Immature natural killer cell (primary cell): ENCODE data around the gene MBD1. TPM values are rescaled to one million over a fixed set of nuclear protein-coding genes. Genes with fewer than 3 reads are reported as not detected.
"Not testable (repeated sequence)": the region's sequence is repeated elsewhere in the genome, so short reads cannot be mapped to it uniquely, and the experiment has no call there.

ENCODE experiments used
- DNase-seq, 3 donors: peaks; one replicate each; pipeline ENCODE4 v3.0.0; 2022; ENCODE audit warnings: mixed read lengths in 1 of 3
- H3K27ac Mint-ChIP-seq, 6 donors: one replicate each; pipeline ENCODE4 v1.8.0; 2020; ENCODE audit warnings: mixed read lengths in 6 of 6, mild to moderate bottlenecking in 5 of 6, inconsistent platforms in 4 of 6, moderate library complexity in 3 of 6
- H3K27me3 Mint-ChIP-seq, 3 donors: one replicate each; pipeline ENCODE4 v1.8.0; 2020 to 2021; ENCODE audit warnings: low read depth in 3 of 3, mild to moderate bottlenecking in 3 of 3, mixed read lengths in 3 of 3, moderate library complexity in 3 of 3, inconsistent platforms in 1 of 3
- H3K36me3 Mint-ChIP-seq, 3 donors: one replicate each; pipeline ENCODE4 v1.8.0; 2020; ENCODE audit warnings: mixed read lengths in 3 of 3, inconsistent platforms in 2 of 3, mild to moderate bottlenecking in 2 of 3
- H3K4me1 Mint-ChIP-seq, 2 donors: one replicate each; pipeline ENCODE4 v1.8.0; 2020; ENCODE audit warnings: inconsistent platforms in 2 of 2, mild to moderate bottlenecking in 2 of 2, mixed read lengths in 2 of 2, moderate library complexity in 1 of 2
- H3K4me3 Mint-ChIP-seq, 5 donors: one replicate each; pipeline ENCODE4 v1.8.0; 2020; ENCODE audit warnings: mild to moderate bottlenecking in 5 of 5, mixed read lengths in 5 of 5, inconsistent platforms in 3 of 5, moderate library complexity in 3 of 5
- H3K9me3 Mint-ChIP-seq, 6 donors: one replicate each; pipeline ENCODE4 v1.8.0; 2020; ENCODE audit warnings: mild to moderate bottlenecking in 6 of 6, mixed read lengths in 6 of 6, inconsistent platforms in 4 of 6, moderate library complexity in 3 of 6
- polyA plus RNA-seq, 3 donors: library from polyadenylated mRNA; unstranded; fragments of 300-500 nt; fragmentation: Illumina TruSeq; gene quantifications; one replicate each; pipeline ENCODE4 v1.2.3, GENCODE V29; 2021

MBD1 gene
- polyA plus RNA-seq, 3 donors from 2014 or later = 18.7 to 41.4 (median 21.6) TPM

GRCh38 chr18:50307400-50307737, 26.0 kb upstream of the MBD1 start:
- Mint-ChIP-seq H3K4me1 (peaks cover 20 to 24% of the 10 kb centered on the region in 2 donors), H3K4me3 (peak overlapping the region; percentile 90 to 97 (median 93)), H3K27ac (peak overlapping the region; percentile 44 to 81 (median 70)), H3K9me3 (peaks cover 0 to 5% (median 3%) of the 10 kb centered on the region in 6 donors), H3K36me3 (no peaks in the 10 kb centered on the region), H3K27me3 (peaks cover 12 to 20% (median 14%) of the 10 kb centered on the region in 3 donors)
- no peak for DNase-seq

DNA sequence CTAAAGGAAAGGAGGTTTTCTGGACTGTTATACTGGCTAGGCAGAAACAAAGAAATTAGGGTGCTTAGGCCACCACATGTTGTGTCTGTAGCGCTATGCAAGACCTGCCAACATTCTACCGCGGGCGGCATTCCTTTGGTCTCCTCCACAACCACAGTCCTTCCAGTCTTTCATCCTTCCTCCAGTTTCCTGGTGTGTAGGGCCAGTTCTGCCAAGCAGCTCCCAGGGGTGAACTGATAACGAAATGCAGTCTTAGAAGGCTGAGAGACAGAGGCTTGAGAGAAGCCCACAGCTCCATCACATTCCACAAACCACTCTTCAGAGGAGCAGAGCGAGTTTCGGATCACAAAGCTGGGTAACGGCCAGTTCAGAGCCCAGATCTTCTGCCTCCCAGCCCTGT, 25.6 kb upstream of the MBD1 start:
- peak overlapping the region in 1 of 6 donors; percentile 59 for H3K27ac Mint-ChIP-seq
- peaks cover 20 to 24% of the 10 kb centered on the region in 2 donors for H3K4me1 Mint-ChIP-seq
- H3K4me3 Mint-ChIP-seq = peak overlapping the region; percentile 90 to 97 (median 93)
- H3K36me3 Mint-ChIP-seq = no peaks in the 10 kb centered on the region
- H3K27me3 Mint-ChIP-seq = peaks cover 12 to 20% (median 14%) of the 10 kb centered on the region in 3 donors
- DNase-seq = no peak
- peaks cover 0 to 5% (median 3%) of the 10 kb centered on the region in 6 donors for H3K9me3 Mint-ChIP-seq

GRCh38 chr18:50301074-50301473, 19.8 kb upstream of the MBD1 start:
- DNase-seq = no peak
- Mint-ChIP-seq H3K4me3 (no peak overlapping the region), H3K27ac (no peak overlapping the region), H3K9me3 (peaks cover 0 to 5% (median 2%) of the 10 kb centered on the region in 6 donors), H3K4me1 (peaks cover 8 to 15% of the 10 kb centered on the region in 2 donors), H3K27me3 (peaks cover 14 to 21% (median 16%) of the 10 kb centered on the region in 3 donors), H3K36me3 (no peaks in the 10 kb centered on the region)

GRCh38 chr18:50299626-50300388, 18.5 kb upstream of the MBD1 start:
- Mint-ChIP-seq H3K36me3 (no peaks in the 10 kb centered on the region), H3K9me3 (peaks cover 0 to 1% (median 0%) of the 10 kb centered on the region in 6 donors), H3K4me1 (peaks cover 8 to 15% of the 10 kb centered on the region in 2 donors), H3K27me3 (peaks cover 14 to 23% (median 18%) of the 10 kb centered on the region in 3 donors), H3K27ac (no peak overlapping the region), H3K4me3 (peak overlapping the region in 2 of 5 donors; percentile 4 to 25)
- DNase-seq = no peak

DNA sequence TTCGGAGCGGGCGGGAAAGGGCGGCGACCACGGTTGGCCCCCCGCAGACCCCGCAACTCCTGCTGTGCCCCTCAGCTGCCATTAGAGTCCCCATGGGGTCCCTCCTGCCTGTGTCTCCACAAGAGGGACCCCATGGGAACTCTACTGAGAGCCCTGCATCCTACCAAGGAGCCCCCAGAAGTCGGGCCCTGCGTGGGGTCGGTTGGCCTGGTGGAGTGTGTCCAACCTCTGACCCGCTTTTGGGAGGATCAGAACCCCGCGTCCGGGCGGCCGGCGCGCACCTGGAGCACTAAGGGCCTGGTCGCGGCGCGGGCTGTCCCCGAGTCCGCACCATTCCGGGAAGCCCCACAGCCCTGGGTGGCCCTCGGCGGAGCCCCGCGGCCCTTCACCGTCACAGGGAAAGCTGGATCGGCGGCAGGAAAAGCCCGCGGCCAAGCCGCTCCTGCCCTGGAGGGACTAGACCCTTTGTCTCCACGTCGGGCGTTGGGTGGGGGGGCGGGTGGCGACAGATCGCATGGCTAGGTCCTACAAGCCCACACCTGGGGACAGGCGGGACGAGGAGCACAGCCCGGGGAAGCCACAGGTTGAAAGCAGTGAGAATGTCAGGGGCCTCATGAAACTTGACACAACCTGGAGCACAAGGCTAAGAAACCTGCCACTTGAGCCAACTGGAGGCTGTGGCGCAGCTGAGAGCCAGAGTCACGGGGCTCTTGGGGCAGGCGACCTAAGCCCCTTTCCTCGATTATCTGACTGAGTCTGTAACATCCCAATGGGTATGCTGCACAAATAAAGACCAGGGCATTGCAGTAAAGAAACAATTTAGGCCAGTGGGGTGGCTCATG, 17.3 kb upstream of the MBD1 start:
- Mint-ChIP-seq H3K4me3 (peak overlapping the region in 3 of 5 donors; percentile 82 to 85 (median 82)), H3K4me1 (peaks cover 8 to 15% of the 10 kb centered on the region in 2 donors)

GRCh38 chr18:50297621-50298442, 16.5 kb upstream of the MBD1 start:
- H3K27me3 Mint-ChIP-seq = peaks cover 10 to 18% (median 13%) of the 10 kb centered on the region in 3 donors
- DNase-seq = peak; percentile 78 to 81 (median 78)
- H3K36me3 Mint-ChIP-seq = no peaks in the 10 kb centered on the region
- peaks cover 8 to 15% of the 10 kb centered on the region in 2 donors for H3K4me1 Mint-ChIP-seq
- H3K27ac Mint-ChIP-seq = peak overlapping the region in 3 of 6 donors; percentile 4 to 22 (median 18)
- no peaks in the 10 kb centered on the region for H3K9me3 Mint-ChIP-seq
- peak overlapping the region; percentile 78 to 85 (median 82) for H3K4me3 Mint-ChIP-seq

More for the DNA sequence above, 17.3 kb upstream of the MBD1 start:
- DNase-seq = no peak
- no peaks in the 10 kb centered on the region for H3K36me3 Mint-ChIP-seq
- H3K9me3 Mint-ChIP-seq = no peaks in the 10 kb centered on the region
- peaks cover 10 to 18% (median 16%) of the 10 kb centered on the region in 3 donors for H3K27me3 Mint-ChIP-seq
- no peak overlapping the region for H3K27ac Mint-ChIP-seq

DNA sequence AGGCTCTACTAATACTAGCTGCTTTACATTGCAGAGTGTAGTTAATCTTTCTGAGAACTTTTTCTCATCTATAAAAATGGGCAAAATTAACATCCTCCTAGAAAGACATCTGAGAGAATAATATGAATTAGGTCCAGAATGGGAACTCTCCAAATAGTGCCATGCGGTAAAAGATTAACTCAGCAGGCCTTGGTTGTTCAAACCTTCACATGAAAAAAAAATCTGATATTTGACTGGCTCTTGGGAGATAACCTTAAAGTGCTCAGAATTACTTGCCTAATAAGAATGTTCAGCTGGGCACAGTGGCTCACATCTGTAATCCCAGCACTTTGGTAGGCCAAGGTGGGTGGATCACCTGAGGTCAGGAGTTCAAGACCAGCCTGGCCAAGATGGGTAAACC, 11.7 kb upstream of the MBD1 start:
- Mint-ChIP-seq H3K27me3 (peaks cover 7 to 12% (median 7%) of the 10 kb centered on the region in 3 donors), H3K9me3 (no peaks in the 10 kb centered on the region)

DNA sequence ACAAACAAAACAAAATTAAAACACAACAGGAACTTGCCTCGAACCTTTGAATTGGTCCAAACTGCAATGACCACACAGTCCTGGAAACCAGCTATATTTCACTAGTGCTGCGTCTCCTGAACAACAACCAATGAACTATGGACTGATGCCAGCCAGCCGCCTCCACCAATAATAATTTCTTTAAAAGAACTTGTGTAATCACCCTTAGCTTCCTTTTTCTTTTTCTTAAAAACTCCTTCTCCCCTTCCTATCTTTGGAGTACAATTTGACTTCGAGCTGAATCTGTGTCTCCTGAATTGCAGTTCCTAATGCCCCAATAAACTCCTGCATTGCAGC, 7.8 kb upstream of the MBD1 start:
- H3K27ac Mint-ChIP-seq = peak overlapping the region; percentile 24 to 87 (median 78)
- H3K4me1 Mint-ChIP-seq = peaks cover 25 to 32% of the 10 kb centered on the region in 2 donors
- no peaks in the 10 kb centered on the region for H3K9me3 Mint-ChIP-seq
- peaks cover 5 to 13% (median 8%) of the 10 kb centered on the region in 3 donors for H3K27me3 Mint-ChIP-seq
- DNase-seq = no peak
- peaks cover 1 to 10% (median 5%) of the 10 kb centered on the region in 3 donors for H3K36me3 Mint-ChIP-seq
- peak overlapping the region; percentile 68 to 76 (median 75) for H3K4me3 Mint-ChIP-seq

More for the DNA sequence above, 11.7 kb upstream of the MBD1 start:
- DNase-seq = no peak
- peaks cover 12 to 23% of the 10 kb centered on the region in 2 donors for H3K4me1 Mint-ChIP-seq
- H3K36me3 Mint-ChIP-seq = no peaks in the 10 kb centered on the region
- H3K27ac Mint-ChIP-seq = no peak overlapping the region
- no peak overlapping the region for H3K4me3 Mint-ChIP-seq

DNA sequence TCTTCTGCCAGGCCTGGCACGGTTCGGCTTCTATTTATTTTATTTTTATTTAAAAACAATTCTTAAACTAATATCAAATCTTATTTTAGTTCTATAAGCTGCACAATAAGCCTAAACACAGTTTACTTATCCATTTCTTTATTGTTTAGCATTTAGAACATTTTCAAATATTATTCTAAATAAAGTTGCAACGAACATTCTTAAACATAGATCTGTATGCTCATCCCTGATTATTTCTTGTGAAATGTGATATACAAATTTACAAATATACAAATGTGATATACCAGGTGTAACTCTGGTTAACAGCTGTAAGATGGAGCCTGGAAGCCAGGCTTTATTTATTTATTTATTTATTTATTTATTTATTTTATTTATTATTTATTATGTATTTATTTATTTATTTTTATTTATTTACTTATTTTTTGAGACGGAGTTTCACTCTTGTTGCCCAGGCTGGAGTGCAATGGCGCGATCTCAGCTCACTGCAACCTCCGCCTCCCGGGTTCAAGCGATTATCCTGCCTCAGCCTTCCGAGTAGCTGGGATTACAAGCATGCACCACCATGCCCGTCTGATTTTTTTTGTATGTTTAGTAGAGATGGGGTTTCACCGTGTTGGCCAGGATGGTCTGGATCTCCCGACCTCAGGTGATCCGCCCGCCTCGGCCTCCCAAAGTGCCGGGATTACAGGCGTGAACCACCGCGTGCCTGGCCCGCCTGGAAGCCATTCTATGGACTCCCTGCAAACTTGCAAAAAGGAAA, 7.2 kb upstream of the MBD1 start:
- Mint-ChIP-seq H3K36me3 (peaks cover 7 to 16% (median 10%) of the 10 kb centered on the region in 3 donors), H3K4me3 (peak overlapping the region; percentile 93 to 100 (median 98)), H3K4me1 (peaks cover 26 to 32% of the 10 kb centered on the region in 2 donors), H3K27me3 (peaks cover 6 to 14% (median 8%) of the 10 kb centered on the region in 3 donors), H3K27ac (peak overlapping the region; percentile 93 to 100 (median 96))
- DNase-seq, H3K9me3 Mint-ChIP-seq: not testable (repeated sequence)

- H3K4me3 Mint-ChIP-seq = peak within 1 kb of the TSS; percentile 93 to 100 (median 98)
These were observed 6.4 kb upstream of the MBD1 start, which contains the start of gene CXXC1 for GRCh38 chr18:50287441-50288347. Gene CXXC1 (minus strand): TSS chr18:50287692. CDS start chr18:50287589, 103 bp downstream.

DNA sequence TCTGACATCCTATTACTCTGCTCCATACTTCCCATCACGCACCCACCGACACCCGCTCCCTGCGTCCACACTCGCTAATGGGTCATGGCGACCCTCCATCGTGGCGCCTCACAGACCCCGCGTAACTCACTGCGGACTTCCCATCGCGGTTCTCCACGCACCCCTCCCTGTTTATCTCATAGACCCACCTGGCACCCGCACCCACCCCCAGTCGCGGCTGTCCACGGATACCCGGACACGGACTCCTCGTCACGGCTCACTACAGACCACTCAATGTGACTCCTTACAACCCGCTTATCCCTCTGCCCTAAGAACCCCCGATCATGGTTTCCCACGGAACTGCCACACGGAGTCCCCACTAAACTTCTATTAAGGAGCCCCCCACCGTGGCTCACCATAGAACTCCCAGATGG, 5.7 kb upstream of the MBD1 start:
- DNase-seq = no peak
- H3K9me3 Mint-ChIP-seq = no peaks in the 10 kb centered on the region
- peaks cover 35 to 37% of the 10 kb centered on the region in 2 donors for H3K4me1 Mint-ChIP-seq
- H3K4me3 Mint-ChIP-seq = peak overlapping the region; percentile 93 to 100 (median 98)
- H3K27me3 Mint-ChIP-seq = peaks cover 9 to 20% (median 10%) of the 10 kb centered on the region in 3 donors
- H3K36me3 Mint-ChIP-seq = peaks cover 8 to 25% (median 11%) of the 10 kb centered on the region in 3 donors
- peak overlapping the region; percentile 93 to 100 (median 96) for H3K27ac Mint-ChIP-seq

More at GRCh38 chr18:50287441-50288347, 6.4 kb upstream of the MBD1 start, which contains the start of gene CXXC1:
- Mint-ChIP-seq H3K27ac (peak within 1 kb of the TSS; percentile 93 to 100 (median 96)), H3K36me3 (peaks cover 8 to 24% (median 11%) of the 10 kb centered on the region in 3 donors), H3K4me1 (peaks cover 33 to 35% of the 10 kb centered on the region in 2 donors), H3K27me3 (peaks cover 8 to 17% (median 11%) of the 10 kb centered on the region in 3 donors), H3K9me3 (no peaks in the 10 kb centered on the region)
- DNase-seq = peak; percentile 97 to 98 (median 97)
